Gastroesophageal sphincter (tissue), 3 donors: ENCODE measurements around the gene UBE2C.
A peak's percentile ranks its signal among the peaks of the same experiment; 100 is the strongest.

ENCODE experiments used
- POLR2A ChIP-seq, 2 donors: fragments of 450-650 bp; IDR thresholded peaks; one replicate each; pipeline ENCODE4 v1.6.1; 2017; ENCODE audit warnings: antibody characterized with exemption in 2 of 2, mild to moderate bottlenecking in 2 of 2, moderate library complexity in 1 of 2
- TF ChIP-seq, protein P1 (sequence below), 4 experiments: fragments of 200-600 bp in 2 of 4; fragments of 450-650 bp in 2 of 4; sonication (generic) in 1 of 4; IDR thresholded peaks; one replicate each; pipeline ENCODE4 v1.5.1; 2017 to 2019; ENCODE audit warnings: antibody characterized with exemption in 4 of 4, mild to moderate bottlenecking in 2 of 4, moderate library complexity in 2 of 4

DNA sequence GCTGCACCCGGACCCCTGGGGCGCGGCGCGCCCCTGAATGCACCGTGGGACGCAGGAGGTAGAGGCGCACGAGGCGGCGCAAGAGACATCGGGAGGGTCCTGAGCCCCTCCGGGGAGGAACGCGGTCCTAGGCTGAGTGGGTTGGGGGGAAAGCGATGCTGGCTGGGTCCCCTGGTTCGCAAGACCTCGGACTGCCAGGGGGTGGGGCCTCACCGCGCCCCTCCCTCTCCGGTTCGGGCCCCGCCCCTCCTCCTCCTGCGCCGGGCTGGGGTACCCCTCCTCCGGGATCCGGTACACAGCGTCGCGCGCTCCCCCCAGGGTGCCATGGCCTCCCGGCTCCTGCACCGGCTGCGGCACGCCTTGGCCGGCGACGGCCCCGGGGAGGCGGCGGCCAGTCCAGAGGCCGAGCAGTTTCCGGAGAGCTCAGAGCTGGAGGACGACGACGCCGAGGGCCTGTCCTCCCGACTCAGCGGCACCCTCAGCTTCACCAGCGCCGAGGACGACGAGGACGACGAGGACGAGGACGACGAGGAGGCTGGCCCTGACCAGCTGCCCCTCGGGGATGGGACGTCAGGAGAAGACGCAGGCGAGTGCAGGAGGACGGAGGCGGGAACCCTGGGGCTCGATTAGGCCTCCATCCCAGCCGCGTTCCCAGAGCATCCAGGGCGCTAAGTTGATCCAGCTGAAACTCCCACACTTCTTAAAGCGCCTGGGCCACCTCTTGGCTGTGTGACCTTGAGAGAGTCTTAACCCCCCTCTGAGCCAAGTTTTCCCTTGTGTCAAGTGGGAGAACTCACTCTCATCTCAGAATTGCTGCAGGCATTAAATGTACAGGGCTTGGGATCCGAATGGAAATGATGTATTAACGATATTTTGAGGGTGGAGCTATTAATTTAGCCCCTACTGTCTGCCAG lies 21.7 kb downstream of the UBE2C start:
- TF ChIP-seq, protein P1, sequence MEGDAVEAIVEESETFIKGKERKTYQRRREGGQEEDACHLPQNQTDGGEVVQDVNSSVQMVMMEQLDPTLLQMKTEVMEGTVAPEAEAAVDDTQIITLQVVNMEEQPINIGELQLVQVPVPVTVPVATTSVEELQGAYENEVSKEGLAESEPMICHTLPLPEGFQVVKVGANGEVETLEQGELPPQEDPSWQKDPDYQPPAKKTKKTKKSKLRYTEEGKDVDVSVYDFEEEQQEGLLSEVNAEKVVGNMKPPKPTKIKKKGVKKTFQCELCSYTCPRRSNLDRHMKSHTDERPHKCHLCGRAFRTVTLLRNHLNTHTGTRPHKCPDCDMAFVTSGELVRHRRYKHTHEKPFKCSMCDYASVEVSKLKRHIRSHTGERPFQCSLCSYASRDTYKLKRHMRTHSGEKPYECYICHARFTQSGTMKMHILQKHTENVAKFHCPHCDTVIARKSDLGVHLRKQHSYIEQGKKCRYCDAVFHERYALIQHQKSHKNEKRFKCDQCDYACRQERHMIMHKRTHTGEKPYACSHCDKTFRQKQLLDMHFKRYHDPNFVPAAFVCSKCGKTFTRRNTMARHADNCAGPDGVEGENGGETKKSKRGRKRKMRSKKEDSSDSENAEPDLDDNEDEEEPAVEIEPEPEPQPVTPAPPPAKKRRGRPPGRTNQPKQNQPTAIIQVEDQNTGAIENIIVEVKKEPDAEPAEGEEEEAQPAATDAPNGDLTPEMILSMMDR (IDR thresholded peaks at IDR 0.05), result no peak
- peak in 1 of 2 donors; percentile 21 for TF ChIP-seq POLR2A (IDR thresholded peaks at IDR 0.05)
